Glomerular visceral epithelial cell (primary cell): ENCODE data around the gene RRP36.

Source experiments
- DNase-seq: peaks from one replicate; pipeline ENCODE4 v3.0.0-alpha.2; 2016; ENCODE audit errors: extremely low spot score

Gene RRP36

GRCh38 chr6:43007126-43007525 lies 14.3 kb upstream of the RRP36 start:
- DNase-seq, result no peak

GRCh38 chr6:43009124-43009523 lies 12.3 kb upstream of the RRP36 start:
- DNase-seq, result peak; percentile 36

GRCh38 chr6:43011207-43011606 lies 10.2 kb upstream of the RRP36 start:
- DNase-seq, result no peak

- DNase-seq, result no peak
These were observed 9.1 kb upstream of the RRP36 start for GRCh38 chr6:43012364-43012763.

- peak; percentile 52 for DNase-seq
These were observed 8.2 kb upstream of the RRP36 start for GRCh38 chr6:43013097-43013842.

GRCh38 chr6:43013843-43014433 lies 7.5 kb upstream of the RRP36 start, which contains the start of the genes KLHDC3 and MEA1:
KLHDC3 (plus strand) TSS chr6:43014249; CDS start chr6:43017193, 2,944 bp downstream.
MEA1 (minus strand) TSS chr6:43013946; CDS start chr6:43013813, 133 bp downstream.
- DNase-seq, result peak; percentile 100

GRCh38 chr6:43014434-43014909 lies 7.0 kb upstream of the RRP36 start:
- no peak for DNase-seq

GRCh38 chr6:43016176-43016942 lies 5.1 kb upstream of the RRP36 start:
- DNase-seq, result no peak

GRCh38 chr6:43016943-43017334 lies 4.5 kb upstream of the RRP36 start:
- DNase-seq, result no peak

- DNase-seq, result no peak
These were observed 2.3 kb upstream of the RRP36 start for GRCh38 chr6:43019152-43019551.

GRCh38 chr6:43020052-43020705 lies 1.2 kb upstream of the RRP36 start:
- no peak for DNase-seq

GRCh38 chr6:43020847-43021246 lies 576 bp upstream of the RRP36 start:
- DNase-seq, result peak; percentile 20

- no peak for DNase-seq
These were observed 3.0 kb downstream of the RRP36 start for GRCh38 chr6:43024436-43024835.

- no peak for DNase-seq
These were observed 4.9 kb downstream of the RRP36 start for GRCh38 chr6:43026365-43026764.

GRCh38 chr6:43029120-43029519 lies 7.7 kb downstream of the RRP36 start:
- no peak for DNase-seq

- no peak for DNase-seq
These were observed 10.9 kb downstream of the RRP36 start for GRCh38 chr6:43032326-43032725.

- DNase-seq, result no peak
These were observed 12.2 kb downstream of the RRP36 start for GRCh38 chr6:43033496-43034189.

- no peak for DNase-seq
These were observed 12.7 kb downstream of the RRP36 start for GRCh38 chr6:43034190-43034525.

GRCh38 chr6:43035495-43036194 lies 14.2 kb downstream of the RRP36 start:
- no peak for DNase-seq

GRCh38 chr6:43036712-43037111 lies 15.3 kb downstream of the RRP36 start:
- DNase-seq, result no peak

GRCh38 chr6:43037197-43037596 lies 15.8 kb downstream of the RRP36 start:
- DNase-seq, result no peak
